H1 (cell line): ENCODE data around the gene S100A10. TPM values are rescaled to one million over a fixed set of nuclear protein-coding genes. Genes with fewer than 3 reads are reported as not detected.

Source experiments
- CTCF ChIA-PET: fragments of 300-600 bp; sonication (Branson Sonifier 250); formaldehyde crosslinking; loops from one replicate; lab custom pipeline; 2021; ENCODE audit not compliant: partially characterized antibody; lab: Charles Lee
- POLR2A ChIA-PET: fragments of 300-600 bp; sonication (Branson Sonifier 250); formaldehyde crosslinking; loops from one replicate; lab custom pipeline; 2021; ENCODE audit warnings: inconsistent platforms; ENCODE audit not compliant: partially characterized antibody; lab: Charles Lee
- DNase-seq, 2 experiments: peaks; one replicate each; pipeline versions ENCODE4 v3.0.0 to v3.0.0-alpha.2; 2010 to 2022; ENCODE audit warnings: low spot score in 2 of 2, low read depth in 1 of 2, mixed read lengths in 1 of 2
- FAIRE-seq: peaks from 2 replicates; lab custom pipeline; 2011; peaks lifted over from hg19 to GRCh38; lab: Jason Lieb, UNC
- H2AFZ ChIP-seq: 2 replicates; pipeline ENCODE4 v1.8.1; 2012; ENCODE audit warnings: low read length, inconsistent platforms
- H2AK5ac ChIP-seq: 2 replicates; pipeline ENCODE4 v1.6.1; 2013; ENCODE audit warnings: low read depth, low read length
- H2BK120ac ChIP-seq: replicated peaks from 2 replicates; pipeline ENCODE3; 2013; ENCODE audit warnings: low read depth, low read length, inconsistent platforms
- H2BK12ac ChIP-seq: 2 replicates; pipeline ENCODE4 v1.6.1; 2013; ENCODE audit warnings: low read depth, low read length
- H2BK15ac ChIP-seq: 2 replicates; pipeline ENCODE4 v1.6.1; 2013; ENCODE audit warnings: low read length
- H2BK20ac ChIP-seq: 2 replicates; pipeline ENCODE4 v1.6.1; 2013; ENCODE audit warnings: low read length
- H2BK5ac ChIP-seq: 2 replicates; pipeline ENCODE4 v1.6.1; 2013; ENCODE audit warnings: low read depth, low read length
- H3K14ac ChIP-seq: 2 replicates; pipeline ENCODE4 v1.6.1; 2013; ENCODE audit warnings: inconsistent platforms; ENCODE audit not compliant: insufficient read length
- H3K18ac ChIP-seq: 2 replicates; pipeline ENCODE4 v1.6.1; 2013; ENCODE audit warnings: low read length; ENCODE audit errors: extremely low read depth
- H3K23ac ChIP-seq: 2 replicates; pipeline ENCODE4 v1.6.1; 2013; ENCODE audit warnings: inconsistent platforms; ENCODE audit not compliant: insufficient read length
- H3K23me2 ChIP-seq: 2 replicates; pipeline ENCODE4 v1.6.1; 2013; ENCODE audit warnings: low read depth, low read length
- H3K27ac ChIP-seq: 2 replicates; pipeline ENCODE4 v1.6.1; 2011; ENCODE audit warnings: low read depth, low read length, inconsistent platforms
- H3K27me3 ChIP-seq, 4 experiments: replicated peaks in 1 of 4; 1 replicate in 1 of 4; 2 replicates in 3 of 4; pipeline versions ENCODE4 v1.6.1 to v1.8.1; 2011 to 2013; ENCODE audit warnings: low read length in 3 of 4, mild to moderate bottlenecking in 3 of 4, inconsistent platforms in 2 of 4, mixed read lengths in 2 of 4, moderate library complexity in 1 of 4; ENCODE audit not compliant: control insufficient read depth in 3 of 4, insufficient read depth in 3 of 4; ENCODE audit errors: extremely low read depth in 1 of 4
- H3K36me3 ChIP-seq, 4 experiments: 2 replicates each; pipeline versions ENCODE4 v1.6.1 to v1.8.1; 2011 to 2013; ENCODE audit warnings: mild to moderate bottlenecking in 4 of 4, low read length in 3 of 4, moderate library complexity in 2 of 4, control low read depth in 1 of 4, inconsistent platforms in 1 of 4; ENCODE audit not compliant: insufficient read depth in 4 of 4, control insufficient read depth in 2 of 4
- H3K4ac ChIP-seq: replicated peaks from 2 replicates; pipeline ENCODE3; 2013; ENCODE audit warnings: low read length, low read depth, mixed read lengths, inconsistent platforms; ENCODE audit not compliant: insufficient read length
- H3K4me1 ChIP-seq, 4 experiments: replicated peaks in 1 of 4; 1 replicate in 1 of 4; 2 replicates in 3 of 4; pipeline versions ENCODE4 v1.6.1 to v1.8.1; 2011 to 2013; ENCODE audit warnings: low read length in 3 of 4, inconsistent platforms in 2 of 4, mixed read lengths in 1 of 4; ENCODE audit not compliant: insufficient read depth in 4 of 4, control insufficient read depth in 3 of 4
- H3K4me2 ChIP-seq, 2 experiments: 2 replicates each; pipeline versions ENCODE4 v1.6.1 to v1.8.1; 2011 to 2013; ENCODE audit warnings: low read depth in 2 of 2, low read length in 2 of 2, control low read depth in 1 of 2, inconsistent platforms in 1 of 2, mild to moderate bottlenecking in 1 of 2; ENCODE audit not compliant: insufficient read depth in 1 of 2
- H3K4me3 ChIP-seq, 4 experiments: fragments of 200-600, 300-600 bp in 1 of 4; sonication (generic), shearing (Covaris generic), sonication (Bioruptor Twin) in 1 of 4; 2 replicates each; pipeline versions ENCODE4 v1.5.1 to v1.8.1; 2011 to 2016; ENCODE audit warnings: low read length in 4 of 4, low read depth in 3 of 4, control low read depth in 2 of 4, inconsistent platforms in 2 of 4, mild to moderate bottlenecking in 2 of 4, mixed read lengths in 1 of 4, moderate library complexity in 1 of 4; ENCODE audit not compliant: insufficient read depth in 2 of 4; ENCODE audit errors: extremely low read depth in 1 of 4
- H3K56ac ChIP-seq: replicated peaks from 2 replicates; pipeline ENCODE3; 2013; ENCODE audit warnings: low read depth, mild to moderate bottlenecking, mixed read lengths, low read length, inconsistent platforms; ENCODE audit not compliant: insufficient read length
- H3K79me1 ChIP-seq: 2 replicates; pipeline ENCODE4 v1.6.1; 2013; ENCODE audit warnings: low read depth, low read length, control low read depth
- H3K79me2 ChIP-seq, 2 experiments: 2 replicates each; pipeline versions ENCODE4 v1.6.1 to v1.8.1; 2012 to 2013; ENCODE audit warnings: low read length in 2 of 2, mild to moderate bottlenecking in 2 of 2, inconsistent platforms in 1 of 2; ENCODE audit not compliant: insufficient read depth in 2 of 2, control insufficient read depth in 1 of 2
- H3K9ac ChIP-seq, 4 experiments: replicated peaks in 1 of 4; 1 replicate in 1 of 4; 2 replicates in 3 of 4; pipeline versions ENCODE4 v1.6.1 to v1.8.1; 2011 to 2013; ENCODE audit warnings: low read depth in 3 of 4, low read length in 3 of 4, control low read depth in 2 of 4, mild to moderate bottlenecking in 2 of 4, moderate library complexity in 2 of 4, inconsistent platforms in 1 of 4; ENCODE audit errors: extremely low read depth in 1 of 4
- H3K9me3 ChIP-seq, 2 experiments: 2 replicates each; pipeline versions ENCODE4 v1.6.1 to v1.8.1; 2012 to 2013; ENCODE audit warnings: mild to moderate bottlenecking in 2 of 2, moderate library complexity in 2 of 2, control low read depth in 1 of 2, inconsistent platforms in 1 of 2, low read depth in 1 of 2, low read length in 1 of 2, mixed read lengths in 1 of 2; ENCODE audit not compliant: insufficient read depth in 2 of 2
- H4K20me1 ChIP-seq, 2 experiments: replicated peaks in 1 of 2; 2 replicates each; pipeline versions ENCODE3 to v1.8.1; 2011 to 2013; ENCODE audit warnings: inconsistent platforms in 2 of 2, low read length in 2 of 2, mild to moderate bottlenecking in 1 of 2; ENCODE audit not compliant: insufficient read depth in 2 of 2, control insufficient read depth in 1 of 2
- H4K5ac ChIP-seq: 2 replicates; pipeline ENCODE4 v1.6.1; 2013; ENCODE audit warnings: low read length, low read depth, mixed read lengths, inconsistent platforms; ENCODE audit not compliant: insufficient read length
- H4K8ac ChIP-seq: 2 replicates; pipeline ENCODE4 v1.8.0; 2013; ENCODE audit warnings: mild to moderate bottlenecking, moderate library complexity, low read length, inconsistent platforms; ENCODE audit not compliant: insufficient read depth; ENCODE audit errors: extremely low read depth
- H4K91ac ChIP-seq: replicated peaks from 2 replicates; pipeline ENCODE3; 2013; ENCODE audit warnings: low read length, mixed read lengths, inconsistent platforms; ENCODE audit not compliant: insufficient read length
- RAD21 ChIP-seq, 2 experiments: IDR thresholded peaks in 1 of 2; conservative IDR thresholded peaks in 1 of 2; 2 replicates each; pipeline ENCODE4 v1.6.1; 2011; ENCODE audit warnings: low read depth in 2 of 2, low read length in 2 of 2, improper control_type of control experiment in 1 of 2, inconsistent platforms in 1 of 2, mild to moderate bottlenecking in 1 of 2, moderate library complexity in 1 of 2
- WGBS, 2 experiments: shearing (Covaris generic) in 1 of 2; methylation state at CpG; one replicate each; pipeline versions ENCODE4 v1.1.6 to v1.1.7; 2013 to 2015; ENCODE audit warnings: low lambda C conversion rate in 2 of 2, mixed read lengths in 2 of 2, inconsistent platforms in 1 of 2, low coverage in 1 of 2, missing lambda C conversion rate in 1 of 2; ENCODE audit not compliant: insufficient replicate concordance in 2 of 2, insufficient coverage in 1 of 2, insufficient read length in 1 of 2; ENCODE audit errors: extremely low coverage in 1 of 2, missing lambda C conversion rate in 1 of 2; 5-methylcytosine and 5-hydroxymethylcytosine counted together
- polyA plus RNA-seq, 7 experiments: library from polyadenylated mRNA; depleted of rRNA in 3 of 7; stranded (reverse) in 5 of 7; unstranded in 2 of 7; fragments of >200 nt in 5 of 7; fragments of 200-250 nt in 2 of 7; gene quantifications; 1 replicate in 5 of 7; 2 replicates in 1 of 7; 4 replicates in 1 of 7; pipeline versions ENCODE4 v1.2.1 to v1.2.3, GENCODE V29; 2011 to 2013; ENCODE audit warnings: missing spikeins in 2 of 7, mixed read lengths in 2 of 7
- total RNA-seq: library from RNA; stranded (reverse); fragmentation: NEBNext Ultra II Directional; extraction: Animal tissue kit (Norgen Biotek cat#: 25700); gene quantifications from 2 replicates; pipeline ENCODE4 v1.2.1, GENCODE V29; 2021
- TF ChIP-seq, protein P1 (sequence below): IDR thresholded peaks from 2 replicates; pipeline ENCODE4 v1.6.1; 2012; ENCODE audit warnings: inconsistent platforms
- TF ChIP-seq, protein P2 (sequence below), 3 experiments: IDR thresholded peaks; 1 replicate in 2 of 3; 2 replicates in 1 of 3; pipeline versions ENCODE4 v1.5.1 to v1.6.1; 2011; ENCODE audit warnings: low read length in 3 of 3, mild to moderate bottlenecking in 3 of 3, inconsistent platforms in 2 of 3, low read depth in 1 of 3, moderate library complexity in 1 of 3; ENCODE audit not compliant: insufficient read depth in 1 of 3; ENCODE audit errors: control extremely low read depth in 1 of 3

Gene S100A10
- total and polyA plus RNA-seq, 2 of the 8 experiments (the other 6 are each of a cell fraction or from before 2014, with no cell fraction given) = 23.9 to 231 TPM

DNA sequence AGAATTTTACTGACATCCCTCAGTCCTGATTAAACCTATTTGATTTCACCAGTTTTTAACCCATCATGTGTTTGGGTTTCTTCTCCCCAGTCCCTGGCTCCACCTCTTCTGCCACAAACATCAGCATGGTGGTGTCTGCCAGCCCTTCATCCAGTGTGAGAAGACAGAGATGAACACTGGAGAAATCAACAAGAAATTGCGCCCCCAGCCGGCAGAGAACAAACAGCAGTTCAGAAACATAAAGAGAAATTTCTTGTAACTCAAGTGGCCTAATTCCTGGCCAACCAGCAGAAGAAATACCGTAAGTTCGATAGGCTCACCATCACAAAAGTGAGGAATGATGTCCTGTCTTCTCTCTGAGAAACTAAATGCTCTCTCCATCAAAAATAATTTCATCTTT lies 24.9 kb upstream of the S100A10 start:
- Histone ChIP-seq H4K91ac (no peak overlapping the region), H3K4me1 (peaks cover 0 to 3% (median 1%) of the 10 kb centered on the region in 4 experiments; a peak in 3 of 7 replicates), H3K9me3 (no peaks in the 10 kb centered on the region), H3K23me2 (no peaks in the 10 kb centered on the region), H3K79me1 (no peaks in the 10 kb centered on the region), H2AK5ac (no peak overlapping the region), H2BK20ac (no peak overlapping the region), H3K9ac (no peak overlapping the region), H2BK15ac (no peak overlapping the region), H3K79me2 (no peaks in the 10 kb centered on the region), H3K4me2 (no peak overlapping the region), H3K18ac (no peak overlapping the region), H3K36me3 (no peaks in the 10 kb centered on the region), H3K4me3 (no peak overlapping the region), H2AFZ (no peak overlapping the region)
- POLR2A ChIA-PET = interaction anchor here (0.7 kb wide), 1 partner anchor 12 kb away, joined by 3 read pairs; no protein-coding TSS in a partner anchor
- 47% methylated on average over 4 of the region's 4 CpGs; no CpG with 5 or more reads in 1 of the 2 experiments for WGBS, 2 experiments
- DNase-seq = peak in 1 of 2 experiments; percentile 82
- TF ChIP-seq, protein P1, sequence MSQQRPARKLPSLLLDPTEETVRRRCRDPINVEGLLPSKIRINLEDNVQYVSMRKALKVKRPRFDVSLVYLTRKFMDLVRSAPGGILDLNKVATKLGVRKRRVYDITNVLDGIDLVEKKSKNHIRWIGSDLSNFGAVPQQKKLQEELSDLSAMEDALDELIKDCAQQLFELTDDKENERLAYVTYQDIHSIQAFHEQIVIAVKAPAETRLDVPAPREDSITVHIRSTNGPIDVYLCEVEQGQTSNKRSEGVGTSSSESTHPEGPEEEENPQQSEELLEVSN = no peak
- TF ChIP-seq, protein P2, sequence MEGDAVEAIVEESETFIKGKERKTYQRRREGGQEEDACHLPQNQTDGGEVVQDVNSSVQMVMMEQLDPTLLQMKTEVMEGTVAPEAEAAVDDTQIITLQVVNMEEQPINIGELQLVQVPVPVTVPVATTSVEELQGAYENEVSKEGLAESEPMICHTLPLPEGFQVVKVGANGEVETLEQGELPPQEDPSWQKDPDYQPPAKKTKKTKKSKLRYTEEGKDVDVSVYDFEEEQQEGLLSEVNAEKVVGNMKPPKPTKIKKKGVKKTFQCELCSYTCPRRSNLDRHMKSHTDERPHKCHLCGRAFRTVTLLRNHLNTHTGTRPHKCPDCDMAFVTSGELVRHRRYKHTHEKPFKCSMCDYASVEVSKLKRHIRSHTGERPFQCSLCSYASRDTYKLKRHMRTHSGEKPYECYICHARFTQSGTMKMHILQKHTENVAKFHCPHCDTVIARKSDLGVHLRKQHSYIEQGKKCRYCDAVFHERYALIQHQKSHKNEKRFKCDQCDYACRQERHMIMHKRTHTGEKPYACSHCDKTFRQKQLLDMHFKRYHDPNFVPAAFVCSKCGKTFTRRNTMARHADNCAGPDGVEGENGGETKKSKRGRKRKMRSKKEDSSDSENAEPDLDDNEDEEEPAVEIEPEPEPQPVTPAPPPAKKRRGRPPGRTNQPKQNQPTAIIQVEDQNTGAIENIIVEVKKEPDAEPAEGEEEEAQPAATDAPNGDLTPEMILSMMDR (IDR thresholded peaks at IDR 0.05; ENCODE audit: control extremely low read depth in 1 of 3, insufficient read depth in 1 of 3, low read depth in 1 of 3, low read length in 3 of 3) = peak; percentile 18 to 73 (median 64)
- peak; percentile 20 to 23; a peak in 3 of 4 replicates for TF ChIP-seq RAD21 (IDR thresholded peaks at IDR 0.05 in 1 of 2, conservative IDR thresholded peaks at IDR 0.05 in 1 of 2; ENCODE audit: low read depth in 2 of 2, low read length in 2 of 2)
- TF ChIP-seq, all 59 proteins: peak for 2
- CTCF ChIA-PET = interaction anchor here (0.6 to 2.5 kb wide), 17 partner anchors 10 to 1533 kb away, joined by 3 to 27 read pairs (median 5); partner anchors contain the start of gene S100A11
- no peak overlapping the region; the same call in 1 of the 2 replicates for H2BK5ac ChIP-seq
- H4K5ac ChIP-seq = no peak overlapping the region
- H3K23ac ChIP-seq = no peak overlapping the region
- no peak overlapping the region for H2BK12ac ChIP-seq
- H3K27ac ChIP-seq = no peak overlapping the region
- no peaks in the 10 kb centered on the region for H3K27me3 ChIP-seq
- no peak overlapping the region for H3K56ac ChIP-seq
- no peak overlapping the region for H3K14ac ChIP-seq
- no peaks in the 10 kb centered on the region for H4K20me1 ChIP-seq
- no peak overlapping the region for H4K8ac ChIP-seq
- no peak overlapping the region for H3K4ac ChIP-seq
- FAIRE-seq = no peak
- no peak overlapping the region for H2BK120ac ChIP-seq
